RWPE2 (cell line): ENCODE results near the gene EEF2KMT.
"Not testable (repeated sequence)": the region's sequence is repeated elsewhere in the genome, so short reads cannot be mapped to it uniquely, and the experiment has no call there.

Experiments used
- ATAC-seq: fragments of 200-7000 bp; cut with Tn5 transposase; 3 replicates; pipeline ENCODE4 v1.9.1; 2021; ENCODE audit warnings: low read depth
- DNase-seq: peaks from one replicate; pipeline ENCODE4 v3.0.0-alpha.2; 2020; ENCODE audit warnings: low spot score
- H3K27ac ChIP-seq: fragments of 450-650 bp; 2 replicates; pipeline ENCODE4 v1.5.1; 2017; ENCODE audit warnings: mild to moderate bottlenecking; ENCODE audit not compliant: poor library complexity, severe bottlenecking
- H3K27me3 ChIP-seq: fragments of 250-450 bp; sonication (Bioruptor Pico); 2 replicates; pipeline ENCODE4 v1.5.1; 2021; ENCODE audit warnings: mild to moderate bottlenecking, moderate library complexity; ENCODE audit not compliant: insufficient read depth, poor library complexity, severe bottlenecking
- H3K36me3 ChIP-seq: fragments of 250-450 bp; sonication (Bioruptor Pico); 2 replicates; pipeline ENCODE4 v1.5.1; 2020; ENCODE audit warnings: low read depth, mild to moderate bottlenecking, moderate library complexity
- H3K4me1 ChIP-seq: fragments of 250-450 bp; sonication (Bioruptor Pico); 2 replicates; pipeline ENCODE4 v1.5.1; 2021; ENCODE audit warnings: mild to moderate bottlenecking, moderate library complexity; ENCODE audit not compliant: insufficient read depth, poor library complexity, severe bottlenecking
- H3K4me3 ChIP-seq: fragments of 250-450 bp; sonication (Bioruptor Pico); 2 replicates; pipeline ENCODE4 v1.5.1; 2021; ENCODE audit warnings: mild to moderate bottlenecking, moderate library complexity; ENCODE audit not compliant: severe bottlenecking
- H3K9me3 ChIP-seq: fragments of 250-450 bp; sonication (Bioruptor Pico); 2 replicates; pipeline ENCODE4 v1.5.1; 2021; ENCODE audit warnings: mild to moderate bottlenecking, moderate library complexity; ENCODE audit not compliant: severe bottlenecking
- TF ChIP-seq, protein P1 (sequence below): fragments of 450-650 bp; IDR thresholded peaks from one replicate; pipeline ENCODE4 v1.5.1; 2017; ENCODE audit warnings: mild to moderate bottlenecking, moderate library complexity; ENCODE audit not compliant: poor library complexity, severe bottlenecking

EEF2KMT gene

DNA sequence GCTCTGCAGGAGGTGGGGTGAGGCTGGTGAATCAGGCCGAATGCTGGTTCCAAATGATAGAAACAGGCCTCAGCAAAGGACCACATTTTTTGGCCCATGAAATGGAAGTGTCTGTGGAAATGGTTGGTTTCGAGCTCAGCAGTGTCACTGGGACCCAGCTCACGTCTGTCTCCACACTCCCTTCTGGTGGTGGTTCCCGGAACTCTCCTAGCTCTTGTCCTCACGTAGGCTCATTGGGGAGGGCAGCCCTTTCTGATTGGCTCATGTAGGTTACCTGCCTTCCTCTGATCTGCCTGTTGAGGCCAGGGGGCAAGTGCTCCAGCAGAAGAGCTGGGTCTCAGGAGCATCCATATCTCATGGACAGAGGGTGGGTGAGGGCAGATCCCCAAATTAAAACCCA is 22.0 kb downstream of the EEF2KMT start:
- Histone ChIP-seq H3K36me3 (peaks cover 50% of the 10 kb centered on the region), H3K27ac (no peak overlapping the region), H3K4me1 (peaks cover 4% of the 10 kb centered on the region), H3K9me3 (no peaks in the 10 kb centered on the region), H3K27me3 (no peaks in the 10 kb centered on the region), H3K4me3 (no peak overlapping the region)
- ATAC-seq (no peak), DNase-seq (no peak)
- TF ChIP-seq, protein P1, sequence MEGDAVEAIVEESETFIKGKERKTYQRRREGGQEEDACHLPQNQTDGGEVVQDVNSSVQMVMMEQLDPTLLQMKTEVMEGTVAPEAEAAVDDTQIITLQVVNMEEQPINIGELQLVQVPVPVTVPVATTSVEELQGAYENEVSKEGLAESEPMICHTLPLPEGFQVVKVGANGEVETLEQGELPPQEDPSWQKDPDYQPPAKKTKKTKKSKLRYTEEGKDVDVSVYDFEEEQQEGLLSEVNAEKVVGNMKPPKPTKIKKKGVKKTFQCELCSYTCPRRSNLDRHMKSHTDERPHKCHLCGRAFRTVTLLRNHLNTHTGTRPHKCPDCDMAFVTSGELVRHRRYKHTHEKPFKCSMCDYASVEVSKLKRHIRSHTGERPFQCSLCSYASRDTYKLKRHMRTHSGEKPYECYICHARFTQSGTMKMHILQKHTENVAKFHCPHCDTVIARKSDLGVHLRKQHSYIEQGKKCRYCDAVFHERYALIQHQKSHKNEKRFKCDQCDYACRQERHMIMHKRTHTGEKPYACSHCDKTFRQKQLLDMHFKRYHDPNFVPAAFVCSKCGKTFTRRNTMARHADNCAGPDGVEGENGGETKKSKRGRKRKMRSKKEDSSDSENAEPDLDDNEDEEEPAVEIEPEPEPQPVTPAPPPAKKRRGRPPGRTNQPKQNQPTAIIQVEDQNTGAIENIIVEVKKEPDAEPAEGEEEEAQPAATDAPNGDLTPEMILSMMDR: no peak

DNA sequence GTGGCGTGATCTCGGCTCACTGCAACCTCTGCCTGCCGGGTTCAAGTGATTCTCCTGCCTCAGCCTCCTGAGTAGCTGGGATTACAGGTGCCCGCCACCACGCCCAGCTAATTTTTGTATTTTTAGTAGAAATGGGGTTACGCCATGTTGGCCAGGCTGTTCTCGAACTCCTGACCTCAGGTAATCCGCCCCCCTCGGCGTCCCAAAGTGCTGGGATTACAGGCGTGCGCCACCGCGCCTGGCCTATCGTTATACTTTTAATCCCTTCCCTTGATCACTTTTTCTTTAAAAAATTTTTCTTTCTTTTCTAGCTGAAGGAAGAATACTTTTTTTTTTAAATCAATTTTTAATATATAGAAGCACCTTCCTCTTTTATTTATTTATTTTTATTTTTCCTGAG is 23.8 kb downstream of the EEF2KMT start:
- H3K27me3 ChIP-seq, H3K9me3 ChIP-seq, H3K4me3 ChIP-seq, ATAC-seq, H3K4me1 ChIP-seq, H3K27ac ChIP-seq: not testable (repeated sequence)
- peak; percentile 8 for DNase-seq
- peaks cover 45% of the 10 kb centered on the region for H3K36me3 ChIP-seq

GRCh38 chr16:5073279-5073629 is 24.3 kb downstream of the EEF2KMT start:
- Histone ChIP-seq H3K36me3 (peaks cover 45% of the 10 kb centered on the region), H3K9me3 (no peaks in the 10 kb centered on the region), H3K4me3 (no peak overlapping the region), H3K27ac (no peak overlapping the region), H3K4me1 (peaks cover 4% of the 10 kb centered on the region), H3K27me3 (no peaks in the 10 kb centered on the region)
- DNase-seq (no peak), ATAC-seq (no peak)
- TF ChIP-seq, protein P1: no peak

DNA sequence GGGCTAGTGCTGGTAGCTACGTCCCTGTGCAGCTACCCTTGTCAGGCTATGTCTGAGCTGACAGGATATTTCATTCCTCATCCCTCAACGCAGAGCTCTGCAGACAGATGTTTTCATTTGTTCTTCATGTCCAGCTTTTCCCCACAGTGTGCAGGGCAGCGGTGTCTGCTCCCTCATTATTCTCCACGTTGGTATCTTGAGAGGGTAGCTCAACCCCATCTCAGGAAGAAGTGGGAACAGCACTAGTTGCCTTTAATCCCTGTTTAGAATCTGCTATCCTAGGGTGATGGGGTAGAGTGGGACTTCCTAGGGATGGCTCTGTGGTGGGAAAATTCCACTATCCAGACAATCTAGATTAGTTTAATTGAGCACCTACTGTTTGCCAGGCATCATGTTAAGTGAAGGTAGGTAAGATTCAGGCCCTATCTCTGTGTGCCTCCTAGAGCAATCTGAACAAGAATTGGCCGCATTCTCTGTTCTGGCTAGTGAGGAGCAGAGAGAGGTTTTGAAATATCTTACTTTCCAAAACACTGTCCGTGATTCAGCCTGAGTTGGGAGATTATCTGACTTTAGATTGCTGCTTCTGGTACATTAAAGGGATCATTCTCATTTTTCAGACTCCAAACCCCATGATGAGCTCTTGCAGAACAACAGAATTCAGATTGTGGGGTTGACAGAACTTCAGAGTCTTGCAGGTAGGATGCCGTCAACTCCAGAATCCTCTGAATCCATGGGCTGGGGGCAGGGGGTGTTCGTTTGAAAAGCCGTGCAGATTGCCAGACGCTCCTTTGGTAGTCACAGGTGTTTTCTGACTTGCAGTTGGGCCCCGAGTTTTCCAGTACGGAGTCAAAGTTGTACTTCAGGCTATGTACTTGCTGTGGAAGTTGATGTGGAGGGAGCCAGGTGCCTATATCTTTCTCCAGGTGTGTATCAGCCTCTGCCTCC is 25.0 kb downstream of the EEF2KMT start:
- Histone ChIP-seq H3K27ac (peak overlapping the region; percentile 32), H3K9me3 (no peaks in the 10 kb centered on the region), H3K4me3 (peak overlapping the region; percentile 49), H3K27me3 (no peaks in the 10 kb centered on the region), H3K4me1 (peaks cover 4% of the 10 kb centered on the region), H3K36me3 (peaks cover 45% of the 10 kb centered on the region)
- DNase-seq (peak; percentile 15), ATAC-seq (peak; percentile 28; the same call in 2 of the 3 replicates)
- TF ChIP-seq, protein P1: no peak

DNA sequence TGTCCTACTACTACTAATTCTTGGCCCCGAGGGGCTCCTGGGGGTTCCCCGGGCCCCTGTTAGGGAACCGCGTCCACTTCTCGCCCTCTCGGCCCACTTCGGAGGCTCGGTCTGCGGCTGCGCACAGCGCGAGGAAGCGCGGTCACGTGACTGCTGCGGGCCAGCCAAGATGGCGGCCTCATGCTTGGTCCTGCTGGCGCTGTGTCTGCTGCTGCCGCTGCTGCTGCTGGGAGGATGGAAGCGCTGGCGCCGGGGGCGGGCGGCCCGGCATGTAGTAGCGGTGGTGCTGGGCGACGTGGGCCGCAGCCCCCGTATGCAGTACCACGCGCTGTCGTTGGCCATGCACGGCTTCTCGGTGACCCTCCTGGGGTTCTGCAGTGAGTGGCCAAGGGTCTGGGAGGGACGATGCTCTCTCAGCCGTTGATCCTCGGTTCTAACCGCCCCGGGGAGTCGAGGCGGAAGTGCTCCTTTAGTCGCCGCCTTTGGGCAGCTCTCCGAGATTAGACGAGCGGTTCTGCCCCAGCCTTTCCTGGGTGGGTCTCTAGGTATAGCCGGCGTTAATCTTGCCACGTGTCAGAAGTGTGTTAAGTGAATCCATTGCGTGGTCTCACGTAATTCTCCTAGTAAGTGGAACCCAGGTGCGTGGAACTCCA is 25.8 kb downstream of the EEF2KMT start, which contains the start of gene ALG1:
Gene ALG1 (plus strand): TSS at position 163 of the 653 bp plus-strand sequence. CDS start 7 bp downstream, at position 170.
- H3K27ac ChIP-seq: peak within 1 kb of the TSS; percentile 32
- H3K4me1 ChIP-seq: peaks cover 4% of the 10 kb centered on the region
- H3K9me3 ChIP-seq: no peaks in the 10 kb centered on the region
- DNase-seq (peak; percentile 83), ATAC-seq (peak; percentile 85)
- peaks cover 38% of the 10 kb centered on the region for H3K36me3 ChIP-seq
- H3K4me3 ChIP-seq: peak within 1 kb of the TSS; percentile 49
- H3K27me3 ChIP-seq: no peaks in the 10 kb centered on the region
- TF ChIP-seq, protein P1: no peak
